ENCODE measurements around the gene SPDYE4. TPM values are rescaled to one million over a fixed set of nuclear protein-coding genes. Genes with fewer than 3 reads are reported as not detected.

SPDYE4 gene
- total and polyA plus RNA-seq, 2 experiments from 2014 or later, result not detected

- DNase-seq (ENCODE audit: low spot score) (no peak), ATAC-seq (no peak)
- TF ChIP-seq NANOG (IDR thresholded peaks at IDR 0.05; ENCODE audit: borderline replicate concordance), result no peak
- no peak for TF ChIP-seq REST (IDR thresholded peaks at IDR 0.05; ENCODE audit: unreplicated experiment)
- TF ChIP-seq POLR2AphosphoS5 (IDR thresholded peaks at IDR 0.05; ENCODE audit: low read depth), result no peak
- TF ChIP-seq ZNF331 (CRISPR knock-in tag; IDR thresholded peaks at IDR 0.05; ENCODE audit: low read depth), result no peak
- no peak for TF ChIP-seq CTCF (conservative IDR thresholded peaks at IDR 0.05; ENCODE audit: low read depth in 2 of 2)
- TF ChIP-seq CREB1 (CRISPR knock-in tag; IDR thresholded peaks at IDR 0.05; ENCODE audit: low read depth), result no peak
- TF ChIP-seq JUNB (IDR thresholded peaks at IDR 0.05; ENCODE audit: unreplicated experiment), result no peak
- TF ChIP-seq STAT1 (IDR thresholded peaks at IDR 0.05; ENCODE audit: unreplicated experiment), result no peak
- TF ChIP-seq EZH2phosphoT487 (IDR thresholded peaks at IDR 0.05; ENCODE audit: unreplicated experiment), result no peak
- TF ChIP-seq ETS1 (IDR thresholded peaks at IDR 0.05), result no peak
- no peak for TF ChIP-seq ZNF114 (CRISPR knock-in tag; IDR thresholded peaks at IDR 0.05)
- no peak for TF ChIP-seq EZH2 (IDR thresholded peaks at IDR 0.05; ENCODE audit: low read depth, unreplicated experiment)
- TF ChIP-seq ZNF462 (CRISPR knock-in tag; IDR thresholded peaks at IDR 0.05), result no peak
- H3K36me3 Mint-ChIP-seq (ENCODE audit: low read depth), result no peaks in the 10 kb centered on the region
- H2AFZ ChIP-seq, result no peak overlapping the region
- H3K27me3 Mint-ChIP-seq (ENCODE audit: insufficient read depth, low read depth, poor library complexity), result peaks cover 23% of the 10 kb centered on the region
- no peak overlapping the region for H3K4me3 ChIP-seq
- H3K4me3 Mint-ChIP-seq, result no peak overlapping the region
- no peaks in the 10 kb centered on the region for H3K4me1 ChIP-seq (ENCODE audit: insufficient read depth)
- H3K27ac ChIP-seq (ENCODE audit: low read depth), result no peak overlapping the region
- no peaks in the 10 kb centered on the region; the same call in 2 of the 3 replicates for H3K9me3 Mint-ChIP-seq
- H4K20me1 ChIP-seq (replicated peaks; ENCODE audit: insufficient read depth), result no peaks in the 10 kb centered on the region
- no peaks in the 10 kb centered on the region for H3K79me2 ChIP-seq (replicated peaks; ENCODE audit: insufficient read depth)
- no peaks in the 10 kb centered on the region for H3K9me2 ChIP-seq (ENCODE audit: insufficient read depth)
- no peaks in the 10 kb centered on the region for H3K27me3 ChIP-seq (ENCODE audit: insufficient read depth)
- peaks cover 23% of the 10 kb centered on the region for H3K4me1 Mint-ChIP-seq
- no peaks in the 10 kb centered on the region for H3K36me3 ChIP-seq (ENCODE audit: insufficient read depth)
- H3K27ac Mint-ChIP-seq, result no peak overlapping the region
- H3K4me2 ChIP-seq, result no peak overlapping the region
- H3F3A ChIP-seq (replicated peaks; ENCODE audit: low read depth), result peaks cover 4% of the 10 kb centered on the region
These were observed 42.3 kb upstream of the SPDYE4 start for GRCh38 chr17:8800656-8801055.
